Measurements from ENCODE around the gene APH1B. TPM values are rescaled to one million over a fixed set of nuclear protein-coding genes. Genes with fewer than 3 reads are reported as not detected.
"Not testable (repeated sequence)": the region's sequence is repeated elsewhere in the genome, so short reads cannot be mapped to it uniquely, and the experiment has no call there.

Gene APH1B
- total and polyA plus RNA-seq, 8 donors = 24.0 to 32.2 (median 29.4) TPM

DNA sequence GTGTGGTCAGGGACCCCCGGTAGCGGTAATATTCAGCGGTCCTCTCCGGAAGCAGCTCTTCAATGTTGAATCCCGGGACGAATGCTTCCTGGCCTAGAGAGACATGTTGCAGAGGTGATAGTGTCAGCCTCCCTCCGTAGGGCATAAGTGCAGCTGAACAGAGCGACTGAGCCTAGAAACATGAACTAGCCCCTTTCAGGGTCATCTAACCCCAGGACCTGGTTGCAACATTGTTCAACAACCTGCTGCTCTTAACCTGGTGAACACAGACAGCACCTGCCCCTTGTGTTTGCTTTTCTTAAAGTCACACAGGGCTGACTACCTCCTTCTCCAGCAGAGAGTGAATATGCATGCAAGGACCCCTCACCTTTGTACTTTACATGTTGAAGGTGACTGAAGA, 62.9 kb downstream of the APH1B start:
- Histone ChIP-seq H3K27ac (no peak overlapping the region), H3K9me3 (no peaks in the 10 kb centered on the region), H3K36me3 (no peaks in the 10 kb centered on the region), H3K4me1 (no peaks in the 10 kb centered on the region), H3K4me3 (no peak overlapping the region), H3K27me3 (no peaks in the 10 kb centered on the region)
- TF ChIP-seq, protein P1, sequence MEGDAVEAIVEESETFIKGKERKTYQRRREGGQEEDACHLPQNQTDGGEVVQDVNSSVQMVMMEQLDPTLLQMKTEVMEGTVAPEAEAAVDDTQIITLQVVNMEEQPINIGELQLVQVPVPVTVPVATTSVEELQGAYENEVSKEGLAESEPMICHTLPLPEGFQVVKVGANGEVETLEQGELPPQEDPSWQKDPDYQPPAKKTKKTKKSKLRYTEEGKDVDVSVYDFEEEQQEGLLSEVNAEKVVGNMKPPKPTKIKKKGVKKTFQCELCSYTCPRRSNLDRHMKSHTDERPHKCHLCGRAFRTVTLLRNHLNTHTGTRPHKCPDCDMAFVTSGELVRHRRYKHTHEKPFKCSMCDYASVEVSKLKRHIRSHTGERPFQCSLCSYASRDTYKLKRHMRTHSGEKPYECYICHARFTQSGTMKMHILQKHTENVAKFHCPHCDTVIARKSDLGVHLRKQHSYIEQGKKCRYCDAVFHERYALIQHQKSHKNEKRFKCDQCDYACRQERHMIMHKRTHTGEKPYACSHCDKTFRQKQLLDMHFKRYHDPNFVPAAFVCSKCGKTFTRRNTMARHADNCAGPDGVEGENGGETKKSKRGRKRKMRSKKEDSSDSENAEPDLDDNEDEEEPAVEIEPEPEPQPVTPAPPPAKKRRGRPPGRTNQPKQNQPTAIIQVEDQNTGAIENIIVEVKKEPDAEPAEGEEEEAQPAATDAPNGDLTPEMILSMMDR (IDR thresholded peaks at IDR 0.05) = no peak
- ATAC-seq (peak; percentile 52), DNase-seq (no peak)
- intact Hi-C loops (cut with DNase I) = no loop called here

DNA sequence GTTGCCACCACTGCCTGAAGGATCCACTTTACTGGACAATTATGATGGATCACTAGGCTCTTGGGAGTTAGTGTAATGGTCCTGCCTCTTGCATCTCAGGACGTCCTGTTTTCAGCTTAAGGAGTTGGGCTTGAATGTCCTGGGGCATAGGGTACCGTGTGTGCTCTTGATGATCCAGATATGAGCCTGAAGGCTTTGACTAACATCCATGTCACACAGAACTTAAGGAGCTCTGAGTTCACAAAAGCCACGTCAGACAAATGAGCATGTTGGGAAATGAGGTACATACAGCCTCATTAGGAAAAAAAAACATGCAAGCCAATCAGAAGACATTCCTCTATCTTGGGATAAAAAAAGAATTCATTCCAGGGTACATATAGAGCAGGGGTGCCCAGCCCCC, 63.5 kb downstream of the APH1B start:
- intact Hi-C loops (cut with DNase I) = no loop called here
- Histone ChIP-seq H3K4me3 (no peak overlapping the region), H3K9me3 (no peaks in the 10 kb centered on the region), H3K36me3 (no peaks in the 10 kb centered on the region), H3K27ac (no peak overlapping the region), H3K4me1 (no peaks in the 10 kb centered on the region), H3K27me3 (no peaks in the 10 kb centered on the region)
- TF ChIP-seq, protein P1 (IDR thresholded peaks at IDR 0.05) = no peak
- no peak for ATAC-seq
- no peak for DNase-seq

DNA sequence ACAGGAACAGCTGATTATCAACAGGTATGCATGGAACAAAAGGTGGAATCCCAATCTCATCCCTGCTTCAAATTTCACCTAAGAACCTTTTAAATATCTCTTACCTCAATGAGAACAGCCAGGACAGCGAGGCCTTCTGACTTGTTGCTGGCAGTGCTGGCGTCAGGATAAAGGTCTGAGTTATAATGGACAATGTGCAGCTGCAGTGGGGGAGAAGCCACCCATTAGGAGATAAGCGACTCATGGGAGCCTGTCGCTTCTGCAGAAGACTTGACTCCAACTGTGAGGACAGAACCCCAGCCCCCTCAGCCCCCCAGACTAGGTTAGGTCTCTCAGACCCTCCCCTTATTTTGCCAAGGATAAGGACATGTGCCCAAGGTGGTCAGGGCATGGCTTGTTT, 64.5 kb downstream of the APH1B start:
- intact Hi-C loops (cut with DNase I) = no loop called here
- Histone ChIP-seq H3K4me1 (no peaks in the 10 kb centered on the region), H3K4me3 (no peak overlapping the region), H3K27ac (no peak overlapping the region), H3K36me3 (no peaks in the 10 kb centered on the region), H3K9me3 (no peaks in the 10 kb centered on the region), H3K27me3 (no peaks in the 10 kb centered on the region)
- ATAC-seq (no peak), DNase-seq (no peak)
- TF ChIP-seq, protein P1 (IDR thresholded peaks at IDR 0.05) = no peak

DNA sequence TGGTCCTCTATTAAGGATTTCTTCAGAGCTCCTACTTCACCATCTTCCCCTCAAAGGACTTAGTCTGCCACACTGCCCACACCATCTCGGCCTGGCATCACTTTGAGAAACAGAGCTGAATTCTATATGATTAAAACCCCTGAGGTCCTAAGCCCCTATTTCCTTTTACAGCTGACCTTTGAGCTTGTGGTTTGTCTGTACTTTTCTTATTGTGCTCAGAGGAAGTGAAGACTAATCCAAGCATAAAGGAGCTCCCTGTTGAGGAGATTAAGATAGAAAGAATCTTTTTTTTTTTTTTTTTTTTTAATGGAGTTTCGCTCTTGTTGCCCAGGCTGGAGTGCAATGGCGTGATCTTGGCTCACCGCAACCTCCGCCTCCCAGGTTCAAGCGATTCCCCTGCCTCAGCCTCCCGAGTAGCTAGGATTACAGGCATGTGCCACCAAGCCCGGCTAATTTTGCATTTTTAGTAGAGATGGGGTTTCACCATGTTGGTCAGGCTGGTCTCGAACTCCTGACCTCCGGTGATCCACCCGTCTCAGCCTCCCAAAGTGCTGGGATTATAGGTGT, 65.7 kb downstream of the APH1B start:
- H3K27me3 ChIP-seq; H3K4me3 ChIP-seq; H3K4me1 ChIP-seq; H3K27ac ChIP-seq; DNase-seq; H3K36me3 ChIP-seq; H3K9me3 ChIP-seq; intact Hi-C loops (cut with DNase I); ATAC-seq: not testable (repeated sequence)

DNA sequence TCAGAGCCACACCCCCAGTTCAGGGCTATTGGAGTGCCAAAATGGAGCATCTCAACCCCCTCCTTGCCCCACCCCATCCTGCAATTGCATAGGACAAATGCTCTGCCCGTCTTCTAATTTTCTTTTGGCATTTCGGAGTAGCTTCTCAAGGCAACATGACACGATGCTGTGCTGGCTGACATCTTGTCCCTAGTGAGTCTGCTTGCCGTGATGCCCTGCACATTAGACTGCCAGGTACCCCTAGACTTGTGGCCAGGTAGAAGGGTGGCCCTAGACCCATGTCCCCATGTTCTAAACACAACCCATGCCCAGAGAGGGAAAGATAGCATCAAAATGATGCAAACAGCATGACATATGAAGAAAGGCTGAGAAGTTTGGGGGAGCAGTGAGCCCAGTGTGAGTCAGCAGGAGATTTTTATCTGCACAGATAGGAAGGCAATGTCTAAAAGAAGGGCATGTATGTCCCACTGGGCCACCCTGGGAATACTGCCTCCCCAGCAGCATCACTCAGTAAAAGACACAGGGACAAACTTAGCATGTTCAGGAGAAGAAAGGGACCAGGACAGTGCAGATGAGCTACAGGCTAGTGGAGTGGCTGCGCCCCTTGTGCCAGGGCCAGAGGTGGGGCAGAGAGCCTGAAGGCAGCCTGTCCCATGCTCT, 67.5 kb downstream of the APH1B start:
- no peak for ATAC-seq
- TF ChIP-seq, protein P1 (IDR thresholded peaks at IDR 0.05) = no peak
- intact Hi-C loops (cut with DNase I) = no loop called here

DNA sequence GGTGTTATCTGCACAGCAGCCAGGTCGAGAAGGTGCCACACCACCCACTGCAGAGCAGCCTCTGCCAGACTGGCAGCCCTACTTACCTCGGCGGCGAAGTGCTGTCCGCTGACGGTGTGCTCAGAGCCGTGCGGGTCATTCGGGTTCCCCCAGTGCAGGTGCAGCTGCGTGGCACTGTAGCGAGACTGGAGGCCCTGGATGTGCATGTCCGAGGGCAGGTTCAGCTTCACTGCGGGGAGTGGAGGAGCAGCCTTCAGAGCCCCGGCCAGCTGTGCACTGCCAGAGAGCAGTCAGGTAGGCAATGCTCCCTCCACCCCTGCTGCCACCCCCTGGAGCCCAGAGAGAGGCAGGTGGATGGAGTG, 68.0 kb downstream of the APH1B start:
- intact Hi-C loops (cut with DNase I) = no loop called here
- no peak overlapping the region for H3K4me3 ChIP-seq
- H3K27ac ChIP-seq = no peak overlapping the region
- TF ChIP-seq, protein P1 (IDR thresholded peaks at IDR 0.05) = no peak
- H3K36me3 ChIP-seq = no peaks in the 10 kb centered on the region
- DNase-seq (no peak), ATAC-seq (no peak)
- no peaks in the 10 kb centered on the region for H3K9me3 ChIP-seq
- H3K27me3 ChIP-seq = no peaks in the 10 kb centered on the region
- peaks cover 3 to 6% of the 10 kb centered on the region in 2 donors for H3K4me1 ChIP-seq

More for the DNA sequence above, 67.5 kb downstream of the APH1B start:
- H3K27ac ChIP-seq = no peak overlapping the region
- no peak for DNase-seq
- H3K4me1 ChIP-seq = peaks cover 3 to 6% of the 10 kb centered on the region in 2 donors
- no peaks in the 10 kb centered on the region for H3K9me3 ChIP-seq
- H3K27me3 ChIP-seq = no peaks in the 10 kb centered on the region
- no peaks in the 10 kb centered on the region for H3K36me3 ChIP-seq
- H3K4me3 ChIP-seq = no peak overlapping the region

Data from left lung (tissue), 10 donors.